C4-2B (cell line): ENCODE results near the gene GPR68.

Source experiments
- H3K27ac ChIP-seq: fragments of 450-650 bp; 2 replicates; pipeline ENCODE4 v1.5.1; 2017
- ZFX ChIP-seq: fragments of 450-650 bp; IDR thresholded peaks from 2 replicates; pipeline ENCODE4 v1.6.1; 2017
- TF ChIP-seq, protein P1 (sequence below): fragments of 450-650 bp; conservative IDR thresholded peaks from 2 replicates; pipeline ENCODE4 v1.5.1; 2017; ENCODE audit warnings: mild to moderate bottlenecking

The GPR68 gene

DNA sequence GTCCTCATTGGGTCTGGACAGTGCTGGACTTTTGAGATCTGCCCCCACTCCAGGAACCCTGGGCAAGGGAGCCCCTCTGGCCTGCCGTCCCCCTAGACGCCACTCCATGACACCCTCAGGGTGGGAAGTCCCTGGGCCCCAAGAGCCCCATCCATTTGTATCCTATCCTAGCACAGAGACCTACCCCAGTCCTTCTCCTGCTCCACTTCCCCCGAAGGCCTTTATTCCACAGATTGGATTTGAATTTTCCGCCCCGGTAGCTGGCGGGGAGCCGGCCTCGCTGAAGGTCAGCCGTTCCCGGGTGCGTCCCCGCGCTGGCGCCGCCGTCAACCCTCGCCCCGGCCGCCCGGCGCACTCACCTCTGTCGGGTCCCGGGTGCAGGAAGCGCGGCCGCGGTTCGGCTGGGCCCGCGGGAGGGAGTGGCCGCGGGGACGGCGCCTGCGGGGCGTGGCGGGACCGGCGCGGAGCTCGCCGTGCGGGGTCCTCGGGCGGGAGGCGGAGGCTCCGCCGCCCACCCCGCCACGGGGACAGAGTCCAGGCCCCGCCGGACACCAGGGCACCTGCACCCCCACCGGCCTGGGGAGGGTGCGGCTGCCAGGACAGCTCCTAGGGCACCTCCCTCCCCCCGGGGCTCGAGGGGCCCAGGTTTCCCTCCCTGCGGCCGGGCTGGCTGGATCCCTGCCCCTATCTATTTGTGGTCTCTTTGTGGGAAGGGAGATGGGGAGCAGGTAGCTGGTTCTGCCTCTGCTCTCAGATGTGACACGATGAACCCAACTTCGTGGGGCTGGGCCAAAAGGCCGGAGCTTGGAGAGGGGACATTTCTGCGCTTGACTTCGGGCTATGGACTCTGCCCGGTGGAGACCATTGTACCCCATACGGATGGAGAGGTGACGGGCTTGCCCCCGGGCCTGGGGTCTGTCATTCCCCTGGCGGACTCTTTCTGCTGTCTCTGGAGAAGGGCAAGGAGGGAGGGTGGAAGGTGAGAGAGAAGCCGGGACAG is 19.9 kb upstream of the GPR68 start:
- H3K27ac ChIP-seq, result no peak overlapping the region
- no peak for TF ChIP-seq ZFX
- TF ChIP-seq, protein P1, sequence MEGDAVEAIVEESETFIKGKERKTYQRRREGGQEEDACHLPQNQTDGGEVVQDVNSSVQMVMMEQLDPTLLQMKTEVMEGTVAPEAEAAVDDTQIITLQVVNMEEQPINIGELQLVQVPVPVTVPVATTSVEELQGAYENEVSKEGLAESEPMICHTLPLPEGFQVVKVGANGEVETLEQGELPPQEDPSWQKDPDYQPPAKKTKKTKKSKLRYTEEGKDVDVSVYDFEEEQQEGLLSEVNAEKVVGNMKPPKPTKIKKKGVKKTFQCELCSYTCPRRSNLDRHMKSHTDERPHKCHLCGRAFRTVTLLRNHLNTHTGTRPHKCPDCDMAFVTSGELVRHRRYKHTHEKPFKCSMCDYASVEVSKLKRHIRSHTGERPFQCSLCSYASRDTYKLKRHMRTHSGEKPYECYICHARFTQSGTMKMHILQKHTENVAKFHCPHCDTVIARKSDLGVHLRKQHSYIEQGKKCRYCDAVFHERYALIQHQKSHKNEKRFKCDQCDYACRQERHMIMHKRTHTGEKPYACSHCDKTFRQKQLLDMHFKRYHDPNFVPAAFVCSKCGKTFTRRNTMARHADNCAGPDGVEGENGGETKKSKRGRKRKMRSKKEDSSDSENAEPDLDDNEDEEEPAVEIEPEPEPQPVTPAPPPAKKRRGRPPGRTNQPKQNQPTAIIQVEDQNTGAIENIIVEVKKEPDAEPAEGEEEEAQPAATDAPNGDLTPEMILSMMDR, result no peak

GRCh38 chr14:91263329-91263728 is 18.8 kb upstream of the GPR68 start:
- TF ChIP-seq, protein P1, result no peak
- no peak for TF ChIP-seq ZFX
- no peak overlapping the region for H3K27ac ChIP-seq

GRCh38 chr14:91261986-91262549 is 17.6 kb upstream of the GPR68 start:
- TF ChIP-seq, protein P1, result no peak
- no peak for TF ChIP-seq ZFX
- H3K27ac ChIP-seq, result no peak overlapping the region

DNA sequence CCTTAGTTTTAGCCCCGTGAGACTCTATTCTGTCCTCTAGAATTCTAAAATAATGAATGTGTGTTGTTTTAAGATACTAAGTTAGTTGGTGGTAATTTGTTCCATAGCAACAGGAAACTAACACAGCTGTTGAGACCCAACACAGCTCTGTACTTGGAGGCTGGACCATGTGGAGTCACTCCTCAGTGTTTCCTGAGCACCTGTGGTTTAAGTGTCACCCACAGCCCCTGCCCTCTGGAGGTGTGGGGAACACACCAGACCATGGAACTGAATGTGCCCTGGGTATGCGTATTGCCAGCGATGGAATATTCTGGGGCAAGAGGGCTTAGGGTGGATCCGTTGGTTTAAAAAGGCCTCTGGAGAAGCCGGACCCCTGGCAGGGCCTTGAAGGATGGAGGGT is 16.6 kb upstream of the GPR68 start:
- H3K27ac ChIP-seq, result no peak overlapping the region
- TF ChIP-seq ZFX, result no peak
- TF ChIP-seq, protein P1, result no peak

DNA sequence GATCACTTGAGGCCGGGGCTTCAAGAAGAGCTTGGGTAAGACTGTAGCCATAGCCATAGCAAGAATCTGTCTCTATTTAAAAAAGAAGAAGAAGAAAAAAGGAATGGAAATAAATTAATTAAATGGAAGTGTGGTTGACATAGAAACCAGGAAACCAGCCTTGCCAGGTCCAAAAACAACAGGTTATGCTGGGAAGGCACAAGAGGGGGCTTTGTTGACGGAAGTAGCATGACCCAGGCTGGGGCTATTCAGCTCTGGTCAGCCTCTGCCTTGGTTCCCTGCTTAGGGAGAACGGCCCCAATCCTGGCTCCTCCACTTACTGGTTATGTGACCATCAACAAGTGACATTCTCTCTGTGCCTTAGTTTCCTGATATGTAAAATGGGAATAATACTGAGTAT is 14.4 kb upstream of the GPR68 start:
- H3K27ac ChIP-seq, result no peak overlapping the region
- TF ChIP-seq, protein P1, result no peak
- TF ChIP-seq ZFX, result no peak

GRCh38 chr14:91258011-91258618 is 13.6 kb upstream of the GPR68 start:
- TF ChIP-seq, protein P1, result no peak
- no peak for TF ChIP-seq ZFX
- H3K27ac ChIP-seq, result no peak overlapping the region
